Hindlimb muscle (tissue), 1 donor: Measurements from ENCODE around the gene MESD. TPM values are rescaled to one million over a fixed set of nuclear protein-coding genes. Genes with fewer than 3 reads are reported as not detected.

ENCODE experiments used
- DNase-seq: peaks from one replicate; pipeline ENCODE4 v3.0.0-alpha.2; 2013
- polyA plus RNA-seq: library from polyadenylated mRNA; unstranded; fragments of 120-200 nt; gene quantifications from one replicate; pipeline ENCODE4 v1.2.1, GENCODE V29; 2013; ENCODE audit not compliant: insufficient read length

Gene MESD
- 19.8 TPM for polyA plus RNA-seq

GRCh38 chr15:80989518-80990478, at the start of gene MESD:
Gene MESD (minus strand): TSS chr15:80989819. CDS start chr15:80989791, 28 bp downstream.
- DNase-seq = peak; percentile 98

- DNase-seq = no peak
Measured at GRCh38 chr15:81038975-81039607, 49.5 kb upstream of the MESD start.

GRCh38 chr15:81037952-81038743, 48.5 kb upstream of the MESD start:
- no peak for DNase-seq

- no peak for DNase-seq
Measured at GRCh38 chr15:81033508-81033907, 43.9 kb upstream of the MESD start.

GRCh38 chr15:81032818-81033217, 43.2 kb upstream of the MESD start:
- no peak for DNase-seq

- DNase-seq = no peak
Measured at GRCh38 chr15:81032355-81032754, 42.7 kb upstream of the MESD start.

GRCh38 chr15:81031203-81031602, 41.6 kb upstream of the MESD start:
- no peak for DNase-seq

- DNase-seq = no peak
Measured at GRCh38 chr15:81030301-81030750, 40.7 kb upstream of the MESD start.

GRCh38 chr15:81029414-81030300, 40.0 kb upstream of the MESD start:
- no peak for DNase-seq

GRCh38 chr15:81026836-81027599, 37.4 kb upstream of the MESD start:
- DNase-seq = no peak

- DNase-seq = no peak
Measured at GRCh38 chr15:81025721-81026370, 36.2 kb upstream of the MESD start.

GRCh38 chr15:81024936-81025335, 35.3 kb upstream of the MESD start:
- no peak for DNase-seq

GRCh38 chr15:81024265-81024872, 34.8 kb upstream of the MESD start:
- peak; percentile 48 for DNase-seq

GRCh38 chr15:81023483-81024264, 34.1 kb upstream of the MESD start:
- peak; percentile 61 for DNase-seq

- no peak for DNase-seq
Measured at GRCh38 chr15:81021321-81021720, 31.7 kb upstream of the MESD start.

- DNase-seq = no peak
Measured at GRCh38 chr15:81018197-81018596, 28.6 kb upstream of the MESD start.

- no peak for DNase-seq
Measured at GRCh38 chr15:81016489-81017068, 27.0 kb upstream of the MESD start.

GRCh38 chr15:81015621-81016488, 26.2 kb upstream of the MESD start:
- no peak for DNase-seq
